HEK293T (cell line): ENCODE data around the gene LYPD6B.

Experiments used
- ARNT ChIP-seq: fragments of 450-650 bp; IDR thresholded peaks from 2 replicates; pipeline ENCODE4 v1.6.1; 2017; ENCODE audit warnings: mild to moderate bottlenecking
- BHLHE40 ChIP-seq: fragments of 450-650 bp; IDR thresholded peaks from 2 replicates; pipeline ENCODE4 v1.6.1; 2016; ENCODE audit warnings: mild to moderate bottlenecking, moderate library complexity, borderline replicate concordance
- HDGF ChIP-seq: fragments of 450-650 bp; IDR thresholded peaks from 2 replicates; pipeline ENCODE4 v1.6.1; 2017; ENCODE audit warnings: antibody characterized with exemption, borderline replicate concordance
- PKNOX1 ChIP-seq: fragments of 450-650 bp; IDR thresholded peaks from 2 replicates; pipeline ENCODE4 v1.6.1; 2016
- SP1 ChIP-seq: fragments of 450-650 bp; IDR thresholded peaks from 2 replicates; pipeline ENCODE4 v1.6.1; 2017

GRCh38 chr2:149042881-149043280, 4.4 kb downstream of the LYPD6B start:
- TF ChIP-seq ARNT (no peak), PKNOX1 (no peak), HDGF (no peak), BHLHE40 (no peak), SP1 (no peak)
